WTC11 (cell line): ENCODE results near the gene CAMK2D. TPM values are rescaled to one million over a fixed set of nuclear protein-coding genes. Genes with fewer than 3 reads are reported as not detected.

ENCODE experiments used
- ATAC-seq: fragments of 200-7000 bp; cut with Tn5 transposase; 2 replicates; pipeline ENCODE4 v1.10.0; 2021; ENCODE audit warnings: mild to moderate bottlenecking, moderate library complexity
- CTCF ChIA-PET: fragments of 300-600 bp; sonication (Branson Sonifier 250); formaldehyde crosslinking; loops from one replicate; lab custom pipeline; 2021; ENCODE audit warnings: antibody characterized with exemption; lab: Charles Lee
- POLR2A ChIA-PET: fragments of 350-600 bp; sonication (Branson Sonifier 250); formaldehyde crosslinking; loops from one replicate; lab custom pipeline; 2021; ENCODE audit warnings: antibody characterized with exemption; lab: Charles Lee
- DNase-seq: peaks from one replicate; pipeline ENCODE4 v3.0.0; 2021; ENCODE audit warnings: low spot score
- H3K27ac Mint-ChIP-seq: 2 replicates; pipeline ENCODE4 v1.8.0; 2021; ENCODE audit warnings: mixed read lengths
- H3K27me3 Mint-ChIP-seq: 2 replicates; pipeline ENCODE4 v1.8.0; 2021; ENCODE audit warnings: low read depth, mild to moderate bottlenecking, moderate library complexity, mixed read lengths
- H3K36me3 Mint-ChIP-seq: 2 replicates; pipeline ENCODE4 v1.8.0; 2021; ENCODE audit warnings: mixed read lengths
- H3K4me1 Mint-ChIP-seq: 2 replicates; pipeline ENCODE4 v1.8.0; 2022; ENCODE audit warnings: mixed read lengths
- H3K4me3 Mint-ChIP-seq: 2 replicates; pipeline ENCODE4 v1.8.0; 2021; ENCODE audit warnings: mild to moderate bottlenecking, moderate library complexity, mixed read lengths
- H3K9me3 Mint-ChIP-seq: 2 replicates; pipeline ENCODE4 v1.8.0; 2021; ENCODE audit warnings: mixed read lengths
- FOXK1 ChIP-seq: sonication (generic); formaldehyde crosslinking; IDR thresholded peaks from 2 replicates; pipeline ENCODE4 v1.8.0; 2022; ENCODE audit warnings: mild to moderate bottlenecking, moderate library complexity, missing genetic modification reagents
- IRF2 ChIP-seq: sonication (generic); formaldehyde crosslinking; IDR thresholded peaks from 2 replicates; pipeline ENCODE4 v1.8.0; 2022; ENCODE audit warnings: low read depth, missing genetic modification reagents, borderline replicate concordance
- NFYB ChIP-seq: sonication (generic); formaldehyde crosslinking; conservative IDR thresholded peaks from 2 replicates; pipeline ENCODE4 v1.8.0; 2022; ENCODE audit warnings: low read depth, missing genetic modification reagents
- PRRX2 ChIP-seq: fragments of 250-450 bp; sonication (Bioruptor Pico); IDR thresholded peaks from 2 replicates; pipeline ENCODE4 v1.8.0; 2021; ENCODE audit warnings: mild to moderate bottlenecking
- SMAD4 ChIP-seq: sonication (generic); formaldehyde crosslinking; IDR thresholded peaks from 2 replicates; pipeline ENCODE4 v1.8.0; 2022; ENCODE audit warnings: mild to moderate bottlenecking, missing genetic modification reagents
- SOX15 ChIP-seq: fragments of 250-450 bp; sonication (Bioruptor Pico); IDR thresholded peaks from 2 replicates; pipeline ENCODE4 v1.9.0; 2021; ENCODE audit warnings: mild to moderate bottlenecking
- TCF7 ChIP-seq: sonication (generic); formaldehyde crosslinking; IDR thresholded peaks from 2 replicates; pipeline ENCODE4 v1.8.0; 2022; ENCODE audit warnings: mild to moderate bottlenecking, low read depth, missing genetic modification reagents, moderate library complexity
- TP53 ChIP-seq: sonication (generic); formaldehyde crosslinking; IDR thresholded peaks from 2 replicates; pipeline ENCODE4 v1.8.1; 2023; ENCODE audit warnings: mild to moderate bottlenecking, missing genetic modification reagents
- ZNF396 ChIP-seq: fragments of 250-450 bp; sonication (Bioruptor Pico); IDR thresholded peaks from 2 replicates; pipeline ENCODE4 v1.8.0; 2021; ENCODE audit warnings: mild to moderate bottlenecking, moderate library complexity, borderline replicate concordance
- total RNA-seq: library from RNA; stranded (reverse); gene quantifications from 3 replicates; pipeline ENCODE4 v1.2.3, GENCODE V29; 2021
- TF ChIP-seq, protein P1 (sequence below): fragments of 250-450 bp; sonication (Bioruptor Pico); IDR thresholded peaks from 2 replicates; pipeline ENCODE4 v1.9.0; 2021; ENCODE audit warnings: mild to moderate bottlenecking, borderline replicate concordance
- TF ChIP-seq, protein P2 (sequence below): sonication (generic); formaldehyde crosslinking; IDR thresholded peaks from 2 replicates; pipeline ENCODE4 v1.8.1; 2023; ENCODE audit warnings: mild to moderate bottlenecking, missing genetic modification reagents, moderate library complexity
- TF ChIP-seq, protein P3 (sequence below): fragments of 200-600 bp; IDR thresholded peaks from 2 replicates; pipeline ENCODE4 v1.8.0; 2022; ENCODE audit warnings: antibody characterized with exemption
- TF ChIP-seq, protein P4 (sequence below): sonication (generic); formaldehyde crosslinking; IDR thresholded peaks from 2 replicates; pipeline ENCODE4 v1.8.1; 2023; ENCODE audit warnings: mild to moderate bottlenecking, missing genetic modification reagents, moderate library complexity
- TF ChIP-seq, protein P5 (sequence below): sonication (generic); formaldehyde crosslinking; IDR thresholded peaks from 2 replicates; pipeline ENCODE4 v1.8.1; 2023; ENCODE audit warnings: mild to moderate bottlenecking, missing genetic modification reagents, borderline replicate concordance
- TF ChIP-seq, protein P6 (sequence below): sonication (generic); formaldehyde crosslinking; IDR thresholded peaks from 2 replicates; pipeline ENCODE4 v1.8.0; 2023; ENCODE audit warnings: missing genetic modification reagents, mild to moderate bottlenecking, borderline replicate concordance

CAMK2D gene
- total RNA-seq, 1 experiment from 2014 or later: 16.5 TPM

DNA sequence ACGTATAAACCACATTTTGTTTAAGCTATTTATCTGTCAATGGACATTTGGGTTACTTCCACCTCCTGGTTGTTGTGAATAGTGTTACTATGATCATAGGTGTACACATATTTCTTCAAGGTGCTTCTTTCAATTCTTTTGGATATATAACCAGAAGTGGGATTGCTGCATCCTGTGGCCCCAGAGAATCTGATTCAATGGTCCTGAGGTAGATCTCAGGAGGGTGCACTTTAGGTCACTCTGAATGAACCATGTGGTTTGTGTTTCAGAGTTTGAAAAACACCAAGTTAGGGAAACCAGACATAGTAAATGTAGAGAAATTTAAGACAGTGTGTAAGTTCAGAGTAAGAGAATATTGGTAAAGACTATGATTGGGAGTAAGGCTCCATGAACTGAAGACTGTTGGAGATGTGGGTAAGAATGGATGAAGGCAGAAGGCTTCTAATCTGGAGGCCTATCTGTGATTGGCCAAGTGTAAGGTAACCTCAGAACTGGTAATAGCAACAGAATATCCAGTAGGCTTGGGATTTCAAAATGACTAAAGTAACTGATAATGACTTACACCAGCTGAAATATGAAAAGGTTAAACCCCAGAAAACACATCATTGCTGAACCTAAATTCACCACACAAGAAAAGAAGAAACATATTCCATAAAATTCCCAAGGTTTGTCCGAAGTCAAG is 236.9 kb downstream of the CAMK2D start (continued):
- TF ChIP-seq, protein P1, sequence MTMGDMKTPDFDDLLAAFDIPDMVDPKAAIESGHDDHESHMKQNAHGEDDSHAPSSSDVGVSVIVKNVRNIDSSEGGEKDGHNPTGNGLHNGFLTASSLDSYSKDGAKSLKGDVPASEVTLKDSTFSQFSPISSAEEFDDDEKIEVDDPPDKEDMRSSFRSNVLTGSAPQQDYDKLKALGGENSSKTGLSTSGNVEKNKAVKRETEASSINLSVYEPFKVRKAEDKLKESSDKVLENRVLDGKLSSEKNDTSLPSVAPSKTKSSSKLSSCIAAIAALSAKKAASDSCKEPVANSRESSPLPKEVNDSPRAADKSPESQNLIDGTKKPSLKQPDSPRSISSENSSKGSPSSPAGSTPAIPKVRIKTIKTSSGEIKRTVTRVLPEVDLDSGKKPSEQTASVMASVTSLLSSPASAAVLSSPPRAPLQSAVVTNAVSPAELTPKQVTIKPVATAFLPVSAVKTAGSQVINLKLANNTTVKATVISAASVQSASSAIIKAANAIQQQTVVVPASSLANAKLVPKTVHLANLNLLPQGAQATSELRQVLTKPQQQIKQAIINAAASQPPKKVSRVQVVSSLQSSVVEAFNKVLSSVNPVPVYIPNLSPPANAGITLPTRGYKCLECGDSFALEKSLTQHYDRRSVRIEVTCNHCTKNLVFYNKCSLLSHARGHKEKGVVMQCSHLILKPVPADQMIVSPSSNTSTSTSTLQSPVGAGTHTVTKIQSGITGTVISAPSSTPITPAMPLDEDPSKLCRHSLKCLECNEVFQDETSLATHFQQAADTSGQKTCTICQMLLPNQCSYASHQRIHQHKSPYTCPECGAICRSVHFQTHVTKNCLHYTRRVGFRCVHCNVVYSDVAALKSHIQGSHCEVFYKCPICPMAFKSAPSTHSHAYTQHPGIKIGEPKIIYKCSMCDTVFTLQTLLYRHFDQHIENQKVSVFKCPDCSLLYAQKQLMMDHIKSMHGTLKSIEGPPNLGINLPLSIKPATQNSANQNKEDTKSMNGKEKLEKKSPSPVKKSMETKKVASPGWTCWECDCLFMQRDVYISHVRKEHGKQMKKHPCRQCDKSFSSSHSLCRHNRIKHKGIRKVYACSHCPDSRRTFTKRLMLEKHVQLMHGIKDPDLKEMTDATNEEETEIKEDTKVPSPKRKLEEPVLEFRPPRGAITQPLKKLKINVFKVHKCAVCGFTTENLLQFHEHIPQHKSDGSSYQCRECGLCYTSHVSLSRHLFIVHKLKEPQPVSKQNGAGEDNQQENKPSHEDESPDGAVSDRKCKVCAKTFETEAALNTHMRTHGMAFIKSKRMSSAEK (CRISPR knock-in tag): no peak
- TF ChIP-seq, protein P2, sequence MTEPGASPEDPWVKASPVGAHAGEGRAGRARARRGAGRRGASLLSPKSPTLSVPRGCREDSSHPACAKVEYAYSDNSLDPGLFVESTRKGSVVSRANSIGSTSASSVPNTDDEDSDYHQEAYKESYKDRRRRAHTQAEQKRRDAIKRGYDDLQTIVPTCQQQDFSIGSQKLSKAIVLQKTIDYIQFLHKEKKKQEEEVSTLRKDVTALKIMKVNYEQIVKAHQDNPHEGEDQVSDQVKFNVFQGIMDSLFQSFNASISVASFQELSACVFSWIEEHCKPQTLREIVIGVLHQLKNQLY (CRISPR knock-in tag): no peak
- TF ChIP-seq, protein P3, sequence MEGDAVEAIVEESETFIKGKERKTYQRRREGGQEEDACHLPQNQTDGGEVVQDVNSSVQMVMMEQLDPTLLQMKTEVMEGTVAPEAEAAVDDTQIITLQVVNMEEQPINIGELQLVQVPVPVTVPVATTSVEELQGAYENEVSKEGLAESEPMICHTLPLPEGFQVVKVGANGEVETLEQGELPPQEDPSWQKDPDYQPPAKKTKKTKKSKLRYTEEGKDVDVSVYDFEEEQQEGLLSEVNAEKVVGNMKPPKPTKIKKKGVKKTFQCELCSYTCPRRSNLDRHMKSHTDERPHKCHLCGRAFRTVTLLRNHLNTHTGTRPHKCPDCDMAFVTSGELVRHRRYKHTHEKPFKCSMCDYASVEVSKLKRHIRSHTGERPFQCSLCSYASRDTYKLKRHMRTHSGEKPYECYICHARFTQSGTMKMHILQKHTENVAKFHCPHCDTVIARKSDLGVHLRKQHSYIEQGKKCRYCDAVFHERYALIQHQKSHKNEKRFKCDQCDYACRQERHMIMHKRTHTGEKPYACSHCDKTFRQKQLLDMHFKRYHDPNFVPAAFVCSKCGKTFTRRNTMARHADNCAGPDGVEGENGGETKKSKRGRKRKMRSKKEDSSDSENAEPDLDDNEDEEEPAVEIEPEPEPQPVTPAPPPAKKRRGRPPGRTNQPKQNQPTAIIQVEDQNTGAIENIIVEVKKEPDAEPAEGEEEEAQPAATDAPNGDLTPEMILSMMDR: no peak
- no peak for TF ChIP-seq PRRX2 (CRISPR knock-in tag)

DNA sequence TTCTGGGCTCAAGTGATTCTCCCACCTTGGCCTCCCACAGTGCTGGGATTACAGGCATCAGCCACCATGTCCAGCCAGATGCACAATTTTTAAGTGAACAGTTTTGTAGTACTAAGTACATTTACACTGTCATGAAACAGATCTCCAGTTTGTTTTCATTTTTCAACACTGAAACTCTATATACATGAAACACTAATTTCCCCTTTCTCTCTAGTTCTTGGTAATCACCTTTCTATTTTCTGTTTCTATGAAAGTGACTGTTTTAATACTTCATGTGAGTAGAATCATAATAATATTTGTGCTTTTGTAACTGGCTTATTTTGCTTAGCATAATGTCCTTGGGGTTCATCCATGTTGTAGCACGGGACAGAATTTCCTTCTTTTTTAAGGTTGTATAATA is 237.4 kb downstream of the CAMK2D start:
- no peak for DNase-seq
- ATAC-seq: no peak
- Mint-ChIP-seq H3K27me3 (no peaks in the 10 kb centered on the region), H3K27ac (no peak overlapping the region), H3K4me1 (peaks cover 13% of the 10 kb centered on the region), H3K9me3 (no peaks in the 10 kb centered on the region), H3K4me3 (no peak overlapping the region), H3K36me3 (no peaks in the 10 kb centered on the region)
- ChIA-PET POLR2A (no interaction called here), CTCF (no interaction called here)
- no peak for TF ChIP-seq IRF2 (CRISPR knock-in tag)
- TF ChIP-seq, protein P4, sequence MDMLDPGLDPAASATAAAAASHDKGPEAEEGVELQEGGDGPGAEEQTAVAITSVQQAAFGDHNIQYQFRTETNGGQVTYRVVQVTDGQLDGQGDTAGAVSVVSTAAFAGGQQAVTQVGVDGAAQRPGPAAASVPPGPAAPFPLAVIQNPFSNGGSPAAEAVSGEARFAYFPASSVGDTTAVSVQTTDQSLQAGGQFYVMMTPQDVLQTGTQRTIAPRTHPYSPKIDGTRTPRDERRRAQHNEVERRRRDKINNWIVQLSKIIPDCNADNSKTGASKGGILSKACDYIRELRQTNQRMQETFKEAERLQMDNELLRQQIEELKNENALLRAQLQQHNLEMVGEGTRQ: no peak
- no peak for TF ChIP-seq FOXK1 (CRISPR knock-in tag)
- TF ChIP-seq, protein P5, sequence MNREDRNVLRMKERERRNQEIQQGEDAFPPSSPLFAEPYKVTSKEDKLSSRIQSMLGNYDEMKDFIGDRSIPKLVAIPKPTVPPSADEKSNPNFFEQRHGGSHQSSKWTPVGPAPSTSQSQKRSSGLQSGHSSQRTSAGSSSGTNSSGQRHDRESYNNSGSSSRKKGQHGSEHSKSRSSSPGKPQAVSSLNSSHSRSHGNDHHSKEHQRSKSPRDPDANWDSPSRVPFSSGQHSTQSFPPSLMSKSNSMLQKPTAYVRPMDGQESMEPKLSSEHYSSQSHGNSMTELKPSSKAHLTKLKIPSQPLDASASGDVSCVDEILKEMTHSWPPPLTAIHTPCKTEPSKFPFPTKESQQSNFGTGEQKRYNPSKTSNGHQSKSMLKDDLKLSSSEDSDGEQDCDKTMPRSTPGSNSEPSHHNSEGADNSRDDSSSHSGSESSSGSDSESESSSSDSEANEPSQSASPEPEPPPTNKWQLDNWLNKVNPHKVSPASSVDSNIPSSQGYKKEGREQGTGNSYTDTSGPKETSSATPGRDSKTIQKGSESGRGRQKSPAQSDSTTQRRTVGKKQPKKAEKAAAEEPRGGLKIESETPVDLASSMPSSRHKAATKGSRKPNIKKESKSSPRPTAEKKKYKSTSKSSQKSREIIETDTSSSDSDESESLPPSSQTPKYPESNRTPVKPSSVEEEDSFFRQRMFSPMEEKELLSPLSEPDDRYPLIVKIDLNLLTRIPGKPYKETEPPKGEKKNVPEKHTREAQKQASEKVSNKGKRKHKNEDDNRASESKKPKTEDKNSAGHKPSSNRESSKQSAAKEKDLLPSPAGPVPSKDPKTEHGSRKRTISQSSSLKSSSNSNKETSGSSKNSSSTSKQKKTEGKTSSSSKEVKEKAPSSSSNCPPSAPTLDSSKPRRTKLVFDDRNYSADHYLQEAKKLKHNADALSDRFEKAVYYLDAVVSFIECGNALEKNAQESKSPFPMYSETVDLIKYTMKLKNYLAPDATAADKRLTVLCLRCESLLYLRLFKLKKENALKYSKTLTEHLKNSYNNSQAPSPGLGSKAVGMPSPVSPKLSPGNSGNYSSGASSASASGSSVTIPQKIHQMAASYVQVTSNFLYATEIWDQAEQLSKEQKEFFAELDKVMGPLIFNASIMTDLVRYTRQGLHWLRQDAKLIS (CRISPR knock-in tag): no peak
- TF ChIP-seq SMAD4 (CRISPR knock-in tag): no peak
- TF ChIP-seq SOX15 (CRISPR knock-in tag): no peak
- TF ChIP-seq, protein P3: no peak
- TF ChIP-seq, protein P2 (CRISPR knock-in tag): no peak
- no peak for TF ChIP-seq TP53
- no peak for TF ChIP-seq TCF7
- TF ChIP-seq, protein P6, sequence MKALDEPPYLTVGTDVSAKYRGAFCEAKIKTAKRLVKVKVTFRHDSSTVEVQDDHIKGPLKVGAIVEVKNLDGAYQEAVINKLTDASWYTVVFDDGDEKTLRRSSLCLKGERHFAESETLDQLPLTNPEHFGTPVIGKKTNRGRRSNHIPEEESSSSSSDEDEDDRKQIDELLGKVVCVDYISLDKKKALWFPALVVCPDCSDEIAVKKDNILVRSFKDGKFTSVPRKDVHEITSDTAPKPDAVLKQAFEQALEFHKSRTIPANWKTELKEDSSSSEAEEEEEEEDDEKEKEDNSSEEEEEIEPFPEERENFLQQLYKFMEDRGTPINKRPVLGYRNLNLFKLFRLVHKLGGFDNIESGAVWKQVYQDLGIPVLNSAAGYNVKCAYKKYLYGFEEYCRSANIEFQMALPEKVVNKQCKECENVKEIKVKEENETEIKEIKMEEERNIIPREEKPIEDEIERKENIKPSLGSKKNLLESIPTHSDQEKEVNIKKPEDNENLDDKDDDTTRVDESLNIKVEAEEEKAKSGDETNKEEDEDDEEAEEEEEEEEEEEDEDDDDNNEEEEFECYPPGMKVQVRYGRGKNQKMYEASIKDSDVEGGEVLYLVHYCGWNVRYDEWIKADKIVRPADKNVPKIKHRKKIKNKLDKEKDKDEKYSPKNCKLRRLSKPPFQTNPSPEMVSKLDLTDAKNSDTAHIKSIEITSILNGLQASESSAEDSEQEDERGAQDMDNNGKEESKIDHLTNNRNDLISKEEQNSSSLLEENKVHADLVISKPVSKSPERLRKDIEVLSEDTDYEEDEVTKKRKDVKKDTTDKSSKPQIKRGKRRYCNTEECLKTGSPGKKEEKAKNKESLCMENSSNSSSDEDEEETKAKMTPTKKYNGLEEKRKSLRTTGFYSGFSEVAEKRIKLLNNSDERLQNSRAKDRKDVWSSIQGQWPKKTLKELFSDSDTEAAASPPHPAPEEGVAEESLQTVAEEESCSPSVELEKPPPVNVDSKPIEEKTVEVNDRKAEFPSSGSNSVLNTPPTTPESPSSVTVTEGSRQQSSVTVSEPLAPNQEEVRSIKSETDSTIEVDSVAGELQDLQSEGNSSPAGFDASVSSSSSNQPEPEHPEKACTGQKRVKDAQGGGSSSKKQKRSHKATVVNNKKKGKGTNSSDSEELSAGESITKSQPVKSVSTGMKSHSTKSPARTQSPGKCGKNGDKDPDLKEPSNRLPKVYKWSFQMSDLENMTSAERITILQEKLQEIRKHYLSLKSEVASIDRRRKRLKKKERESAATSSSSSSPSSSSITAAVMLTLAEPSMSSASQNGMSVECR: no peak
- TF ChIP-seq ZNF396: no peak
- TF ChIP-seq NFYB: no peak
